HEK293 (cell line): Measurements from ENCODE around the gene KRTAP12-1.

Experiments used
- CTCF ChIA-PET: fragments of 350-600 bp; formaldehyde crosslinking; extraction: SDS; loops from one replicate; lab custom pipeline; 2021; ENCODE audit warnings: antibody characterized with exemption; lab: Yijun Ruan, JAX
- POLR2A ChIA-PET: fragments of 300-600 bp; formaldehyde crosslinking; extraction: SDS; loops from one replicate; lab custom pipeline; 2020; ENCODE audit warnings: antibody characterized with exemption, inconsistent platforms; lab: Yijun Ruan, JAX
- H3K27ac ChIP-seq: fragments of 200-500 bp; sonication (Bioruptor generic); 2 replicates; pipeline ENCODE4 v1.5.1; 2014; ENCODE audit warnings: low read depth, low read length, control low read depth, inconsistent platforms; ENCODE audit errors: extremely low read depth
- H3K36me3 ChIP-seq, 2 experiments: fragments of 200-500 bp in 1 of 2; sonication (Bioruptor generic) in 1 of 2; 1 replicate in 1 of 2; 2 replicates in 1 of 2; pipeline ENCODE4 v1.5.1; 2014 to 2017; ENCODE audit warnings: inconsistent platforms in 2 of 2, low read length in 2 of 2; ENCODE audit not compliant: control insufficient read depth in 2 of 2, insufficient read depth in 1 of 2
- H3K4me1 ChIP-seq: fragments of 200-500 bp; sonication (Bioruptor generic); 2 replicates; pipeline ENCODE4 v1.5.1; 2014; ENCODE audit warnings: mild to moderate bottlenecking, low read length, inconsistent platforms; ENCODE audit not compliant: control insufficient read depth, insufficient read depth
- H3K4me3 ChIP-seq: 2 replicates; pipeline ENCODE4 v1.5.1; 2011; ENCODE audit warnings: low read depth, mild to moderate bottlenecking, control low read depth, low read length, moderate library complexity
- H3K9me3 ChIP-seq: fragments of 200-500 bp; sonication (Bioruptor generic); 2 replicates; pipeline ENCODE4 v1.5.1; 2014; ENCODE audit warnings: low read depth, low read length, inconsistent platforms; ENCODE audit not compliant: control insufficient read depth, insufficient read depth
- BCL11B ChIP-seq: fragments of 450-650 bp; formaldehyde crosslinking; IDR thresholded peaks from 2 replicates; pipeline ENCODE4 v1.5.1; 2016; ENCODE audit warnings: low read depth, missing biosample characterization, missing genetic modification characterization
- GLI2 ChIP-seq: fragments of 450-650 bp; formaldehyde crosslinking; IDR thresholded peaks from 2 replicates; pipeline ENCODE4; 2017; ENCODE audit warnings: missing biosample characterization, missing genetic modification characterization, low read depth, borderline replicate concordance
- IKZF3 ChIP-seq: fragments of 450-650 bp; IDR thresholded peaks from 2 replicates; pipeline ENCODE4 v1.5.0; 2018; ENCODE audit warnings: missing biosample characterization, mild to moderate bottlenecking, missing genetic modification characterization, moderate library complexity
- KLF8 ChIP-seq: fragments of 450-650 bp; formaldehyde crosslinking; IDR thresholded peaks from 2 replicates; pipeline ENCODE4 v1.5.1; 2016; ENCODE audit warnings: missing biosample characterization, missing genetic modification characterization
- PRDM1 ChIP-seq: fragments of 450-650 bp; formaldehyde crosslinking; IDR thresholded peaks from 2 replicates; pipeline ENCODE4; 2016; ENCODE audit warnings: missing biosample characterization, missing genetic modification characterization
- PRDM10 ChIP-seq: fragments of 450-650 bp; formaldehyde crosslinking; IDR thresholded peaks from 2 replicates; pipeline ENCODE4 v1.5.1; 2016; ENCODE audit warnings: missing biosample characterization, missing genetic modification characterization
- SALL2 ChIP-seq: fragments of 450-650 bp; formaldehyde crosslinking; IDR thresholded peaks from 2 replicates; pipeline ENCODE4 v1.5.0; 2017; ENCODE audit warnings: missing biosample characterization, mild to moderate bottlenecking, missing genetic modification characterization, borderline replicate concordance
- YY2 ChIP-seq: fragments of 450-650 bp; formaldehyde crosslinking; IDR thresholded peaks from 2 replicates; pipeline ENCODE4 v1.5.1; 2016; ENCODE audit warnings: missing biosample characterization, missing genetic modification characterization
- ZNF114 ChIP-seq: fragments of 450-650 bp; formaldehyde crosslinking; IDR thresholded peaks from 2 replicates; pipeline ENCODE4 v1.5.0; 2017; ENCODE audit warnings: missing biosample characterization, missing genetic modification characterization
- ZNF202 ChIP-seq: fragments of 450-650 bp; formaldehyde crosslinking; IDR thresholded peaks from 2 replicates; pipeline ENCODE4 v1.5.1; 2016; ENCODE audit warnings: missing biosample characterization, missing genetic modification characterization, borderline replicate concordance
- ZNF302 ChIP-seq: fragments of 450-650 bp; formaldehyde crosslinking; IDR thresholded peaks from 2 replicates; pipeline ENCODE4 v1.5.1; 2016; ENCODE audit warnings: missing biosample characterization, missing genetic modification characterization, low read depth
- ZNF350 ChIP-seq: fragments of 450-650 bp; formaldehyde crosslinking; IDR thresholded peaks from 2 replicates; pipeline ENCODE4 v1.5.0; 2017; ENCODE audit warnings: missing biosample characterization, mild to moderate bottlenecking, missing genetic modification characterization
- ZNF366 ChIP-seq: fragments of 450-650 bp; formaldehyde crosslinking; conservative IDR thresholded peaks from 2 replicates; pipeline ENCODE4 v1.5.1; 2016; ENCODE audit warnings: missing biosample characterization, missing genetic modification characterization
- ZNF398 ChIP-seq: fragments of 450-650 bp; formaldehyde crosslinking; IDR thresholded peaks from 2 replicates; pipeline ENCODE4 v1.5.1; 2017; ENCODE audit warnings: missing biosample characterization, missing genetic modification characterization
- ZNF510 ChIP-seq: fragments of 450-650 bp; formaldehyde crosslinking; IDR thresholded peaks from 2 replicates; pipeline ENCODE4 v1.5.1; 2018; ENCODE audit warnings: mild to moderate bottlenecking, missing genetic modification characterization, missing biosample characterization; ENCODE audit not compliant: insufficient replicate concordance
- ZNF624 ChIP-seq: fragments of 450-650 bp; formaldehyde crosslinking; IDR thresholded peaks from 2 replicates; pipeline ENCODE4 v1.5.1; 2017; ENCODE audit warnings: missing biosample characterization, missing genetic modification characterization
- ZNF629 ChIP-seq: fragments of 450-650 bp; formaldehyde crosslinking; IDR thresholded peaks from 2 replicates; pipeline ENCODE4 v1.5.1; 2017; ENCODE audit warnings: missing biosample characterization, missing genetic modification characterization
- ZSCAN30 ChIP-seq: fragments of 450-650 bp; IDR thresholded peaks from 2 replicates; pipeline ENCODE4 v1.5.1; 2018; ENCODE audit warnings: missing biosample characterization, mild to moderate bottlenecking, missing genetic modification characterization, moderate library complexity
- TF ChIP-seq, protein P1 (sequence below): fragments of 450-650 bp; formaldehyde crosslinking; IDR thresholded peaks from 2 replicates; pipeline ENCODE4 v1.5.1; 2016; ENCODE audit warnings: missing biosample characterization, missing genetic modification characterization, borderline replicate concordance
- TF ChIP-seq, protein P2 (sequence below): fragments of 450-650 bp; formaldehyde crosslinking; IDR thresholded peaks from 2 replicates; pipeline ENCODE4 v1.5.1; 2017; ENCODE audit warnings: missing biosample characterization, missing genetic modification characterization
- TF ChIP-seq, protein P3 (sequence below): fragments of 450-650 bp; formaldehyde crosslinking; IDR thresholded peaks from 2 replicates; pipeline ENCODE4 v1.5.1; 2017; ENCODE audit warnings: missing biosample characterization, missing genetic modification characterization

KRTAP12-1 gene

DNA sequence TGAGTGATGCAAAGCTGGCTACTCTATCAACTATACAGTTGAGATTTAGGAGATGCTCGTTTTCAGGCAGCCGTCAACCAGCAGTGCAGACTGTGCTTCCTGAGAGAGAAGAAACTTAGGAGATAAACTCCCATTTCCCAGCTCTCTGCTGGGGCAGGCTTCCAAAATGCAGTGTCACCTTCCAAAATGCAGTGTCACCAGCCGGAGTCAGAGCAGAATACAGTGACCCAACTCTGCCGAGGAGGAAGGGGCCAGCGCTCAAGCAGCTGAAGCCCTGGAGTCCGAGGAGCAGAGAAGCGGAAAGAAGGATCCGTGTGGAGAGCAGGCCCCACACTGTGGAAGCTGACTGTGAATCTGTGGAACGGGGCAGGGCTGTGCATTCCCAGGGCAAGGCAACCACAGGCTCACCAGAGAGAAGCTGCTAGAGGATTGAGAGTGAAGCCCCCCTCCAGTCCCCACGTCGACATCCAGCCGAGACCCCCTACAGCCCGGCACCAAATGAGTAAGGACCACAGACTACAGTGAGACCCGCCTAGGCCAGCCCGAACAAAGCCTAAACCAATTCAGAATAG, 703 bp upstream of the KRTAP12-1 start:
- POLR2A ChIA-PET: no interaction called here
- CTCF ChIA-PET: interaction anchor here (0.6 to 1.2 kb wide), 3 partner anchors 59 to 560 kb away, joined by 3 to 4 read pairs (median 3); no protein-coding TSS in a partner anchor
- Histone ChIP-seq H3K27ac (no peak overlapping the region), H3K9me3 (no peaks in the 10 kb centered on the region), H3K36me3 (no peaks in the 10 kb centered on the region), H3K4me1 (no peaks in the 10 kb centered on the region), H3K4me3 (no peak overlapping the region)
- TF ChIP-seq ZNF202 (tag by site-specific recombination): no peak
- no peak for TF ChIP-seq ZNF114 (tag by site-specific recombination)
- no peak for TF ChIP-seq ZSCAN30 (tag by site-specific recombination)
- TF ChIP-seq, protein P1, sequence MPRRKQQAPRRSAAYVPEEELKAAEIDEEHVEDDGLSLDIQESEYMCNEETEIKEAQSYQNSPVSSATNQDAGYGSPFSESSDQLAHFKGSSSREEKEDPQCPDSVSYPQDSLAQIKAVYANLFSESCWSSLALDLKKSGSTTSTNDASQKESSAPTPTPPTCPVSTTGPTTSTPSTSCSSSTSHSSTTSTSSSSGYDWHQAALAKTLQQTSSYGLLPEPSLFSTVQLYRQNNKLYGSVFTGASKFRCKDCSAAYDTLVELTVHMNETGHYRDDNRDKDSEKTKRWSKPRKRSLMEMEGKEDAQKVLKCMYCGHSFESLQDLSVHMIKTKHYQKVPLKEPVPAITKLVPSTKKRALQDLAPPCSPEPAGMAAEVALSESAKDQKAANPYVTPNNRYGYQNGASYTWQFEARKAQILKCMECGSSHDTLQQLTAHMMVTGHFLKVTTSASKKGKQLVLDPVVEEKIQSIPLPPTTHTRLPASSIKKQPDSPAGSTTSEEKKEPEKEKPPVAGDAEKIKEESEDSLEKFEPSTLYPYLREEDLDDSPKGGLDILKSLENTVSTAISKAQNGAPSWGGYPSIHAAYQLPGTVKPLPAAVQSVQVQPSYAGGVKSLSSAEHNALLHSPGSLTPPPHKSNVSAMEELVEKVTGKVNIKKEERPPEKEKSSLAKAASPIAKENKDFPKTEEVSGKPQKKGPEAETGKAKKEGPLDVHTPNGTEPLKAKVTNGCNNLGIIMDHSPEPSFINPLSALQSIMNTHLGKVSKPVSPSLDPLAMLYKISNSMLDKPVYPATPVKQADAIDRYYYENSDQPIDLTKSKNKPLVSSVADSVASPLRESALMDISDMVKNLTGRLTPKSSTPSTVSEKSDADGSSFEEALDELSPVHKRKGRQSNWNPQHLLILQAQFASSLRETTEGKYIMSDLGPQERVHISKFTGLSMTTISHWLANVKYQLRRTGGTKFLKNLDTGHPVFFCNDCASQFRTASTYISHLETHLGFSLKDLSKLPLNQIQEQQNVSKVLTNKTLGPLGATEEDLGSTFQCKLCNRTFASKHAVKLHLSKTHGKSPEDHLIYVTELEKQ (tag by site-specific recombination): no peak
- no peak for TF ChIP-seq BCL11B (tag by site-specific recombination)
- no peak for TF ChIP-seq YY2
- no peak for TF ChIP-seq PRDM10 (tag by site-specific recombination)
- no peak for TF ChIP-seq ZNF629 (tag by site-specific recombination)
- TF ChIP-seq KLF8: no peak
- TF ChIP-seq PRDM1 (tag by site-specific recombination): no peak

DNA sequence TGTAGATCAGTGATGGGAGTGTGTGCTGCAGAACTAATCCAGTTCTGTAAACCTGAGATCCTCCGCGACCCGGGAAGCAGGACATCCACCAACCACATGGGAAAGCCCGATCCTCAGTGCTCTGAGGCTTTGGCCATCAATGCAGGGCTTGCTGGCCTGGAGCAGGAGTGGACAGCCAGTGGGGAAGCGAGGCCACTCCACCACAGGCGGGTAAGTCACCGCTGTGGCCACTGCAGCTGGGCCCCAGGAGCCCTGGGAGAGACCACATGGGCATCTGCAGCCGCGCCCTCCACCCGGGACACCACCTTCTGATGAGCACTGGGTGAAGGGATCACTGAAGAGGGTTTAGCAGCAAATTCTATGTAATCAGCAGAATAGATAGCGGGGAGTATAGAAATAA, 811 bp downstream of the KRTAP12-1 start:
- Histone ChIP-seq H3K36me3 (no peaks in the 10 kb centered on the region), H3K4me3 (no peak overlapping the region), H3K4me1 (no peaks in the 10 kb centered on the region), H3K27ac (no peak overlapping the region), H3K9me3 (no peaks in the 10 kb centered on the region)
- POLR2A ChIA-PET: no interaction called here
- CTCF ChIA-PET: interaction anchor here (0.7 kb wide), 1 partner anchor 80 kb away, joined by 4 read pairs; no protein-coding TSS in a partner anchor
- no peak for TF ChIP-seq ZNF302
- no peak for TF ChIP-seq ZNF366 (tag by site-specific recombination)
- no peak for TF ChIP-seq IKZF3 (tag by site-specific recombination)
- no peak for TF ChIP-seq ZNF510 (tag by site-specific recombination)
- TF ChIP-seq SALL2 (tag by site-specific recombination): no peak
- no peak for TF ChIP-seq BCL11B (tag by site-specific recombination)
- no peak for TF ChIP-seq GLI2 (tag by site-specific recombination)
- TF ChIP-seq ZNF350 (tag by site-specific recombination): no peak
- no peak for TF ChIP-seq ZNF398 (tag by site-specific recombination)
- TF ChIP-seq, protein P2, sequence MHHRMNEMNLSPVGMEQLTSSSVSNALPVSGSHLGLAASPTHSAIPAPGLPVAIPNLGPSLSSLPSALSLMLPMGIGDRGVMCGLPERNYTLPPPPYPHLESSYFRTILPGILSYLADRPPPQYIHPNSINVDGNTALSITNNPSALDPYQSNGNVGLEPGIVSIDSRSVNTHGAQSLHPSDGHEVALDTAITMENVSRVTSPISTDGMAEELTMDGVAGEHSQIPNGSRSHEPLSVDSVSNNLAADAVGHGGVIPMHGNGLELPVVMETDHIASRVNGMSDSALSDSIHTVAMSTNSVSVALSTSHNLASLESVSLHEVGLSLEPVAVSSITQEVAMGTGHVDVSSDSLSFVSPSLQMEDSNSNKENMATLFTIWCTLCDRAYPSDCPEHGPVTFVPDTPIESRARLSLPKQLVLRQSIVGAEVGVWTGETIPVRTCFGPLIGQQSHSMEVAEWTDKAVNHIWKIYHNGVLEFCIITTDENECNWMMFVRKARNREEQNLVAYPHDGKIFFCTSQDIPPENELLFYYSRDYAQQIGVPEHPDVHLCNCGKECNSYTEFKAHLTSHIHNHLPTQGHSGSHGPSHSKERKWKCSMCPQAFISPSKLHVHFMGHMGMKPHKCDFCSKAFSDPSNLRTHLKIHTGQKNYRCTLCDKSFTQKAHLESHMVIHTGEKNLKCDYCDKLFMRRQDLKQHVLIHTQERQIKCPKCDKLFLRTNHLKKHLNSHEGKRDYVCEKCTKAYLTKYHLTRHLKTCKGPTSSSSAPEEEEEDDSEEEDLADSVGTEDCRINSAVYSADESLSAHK: no peak
- no peak for TF ChIP-seq ZNF624
- TF ChIP-seq, protein P3, sequence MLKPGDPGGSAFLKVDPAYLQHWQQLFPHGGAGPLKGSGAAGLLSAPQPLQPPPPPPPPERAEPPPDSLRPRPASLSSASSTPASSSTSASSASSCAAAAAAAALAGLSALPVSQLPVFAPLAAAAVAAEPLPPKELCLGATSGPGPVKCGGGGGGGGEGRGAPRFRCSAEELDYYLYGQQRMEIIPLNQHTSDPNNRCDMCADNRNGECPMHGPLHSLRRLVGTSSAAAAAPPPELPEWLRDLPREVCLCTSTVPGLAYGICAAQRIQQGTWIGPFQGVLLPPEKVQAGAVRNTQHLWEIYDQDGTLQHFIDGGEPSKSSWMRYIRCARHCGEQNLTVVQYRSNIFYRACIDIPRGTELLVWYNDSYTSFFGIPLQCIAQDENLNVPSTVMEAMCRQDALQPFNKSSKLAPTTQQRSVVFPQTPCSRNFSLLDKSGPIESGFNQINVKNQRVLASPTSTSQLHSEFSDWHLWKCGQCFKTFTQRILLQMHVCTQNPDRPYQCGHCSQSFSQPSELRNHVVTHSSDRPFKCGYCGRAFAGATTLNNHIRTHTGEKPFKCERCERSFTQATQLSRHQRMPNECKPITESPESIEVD (tag by site-specific recombination): no peak
